Urothelium cell line (cell line): Measurements from ENCODE around the gene COX8C.
"Not testable (repeated sequence)": the region's sequence is repeated elsewhere in the genome, so short reads cannot be mapped to it uniquely, and the experiment has no call there.

Experiments
- DNase-seq: peaks from one replicate; pipeline ENCODE4 v3.0.0; 2011; ENCODE audit warnings: low spot score, mixed read lengths
- FAIRE-seq: peaks from 2 replicates; lab custom pipeline; 2011; peaks lifted over from hg19 to GRCh38; lab: Jason Lieb, UNC

Gene COX8C

DNA sequence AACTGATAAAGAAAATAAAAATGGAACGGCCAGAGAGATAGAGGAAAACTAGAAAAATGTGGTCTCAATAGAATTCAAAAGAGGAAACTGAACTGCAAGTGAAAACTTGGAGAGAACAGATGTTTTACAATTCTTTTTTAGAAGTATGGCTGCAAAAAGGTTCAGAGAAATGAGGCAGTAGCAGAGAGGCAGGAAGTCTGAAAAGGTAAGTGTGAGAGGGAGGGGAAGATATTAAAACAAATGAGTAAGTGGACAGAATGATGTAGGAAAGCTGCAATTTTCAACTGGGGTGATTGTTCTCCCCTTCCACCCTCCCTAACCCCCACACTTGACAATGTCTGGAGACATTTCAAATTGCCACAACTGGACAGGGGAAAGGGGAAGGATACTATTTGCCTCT lies 27.0 kb upstream of the COX8C start:
- FAIRE-seq (no peak), DNase-seq (no peak)

DNA sequence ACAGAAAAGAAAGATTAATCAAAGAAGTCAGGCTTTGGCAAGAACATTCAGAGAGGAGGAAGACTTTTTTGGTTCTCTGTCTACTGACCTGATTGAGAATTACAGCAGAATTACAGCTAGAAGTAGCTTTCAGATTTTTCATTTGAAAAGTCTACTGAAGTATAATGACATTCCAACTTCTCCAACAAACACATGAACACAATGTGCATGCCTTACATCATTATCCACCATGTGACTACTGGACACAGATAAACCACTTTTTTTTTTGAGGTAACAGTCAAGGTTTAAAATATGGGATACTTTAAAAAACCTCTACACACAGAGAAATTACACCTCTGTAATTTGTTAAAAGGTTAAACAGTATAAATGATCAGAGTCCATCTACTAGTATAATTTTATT lies 26.5 kb upstream of the COX8C start:
- no peak for FAIRE-seq
- no peak for DNase-seq

- no peak for FAIRE-seq
- no peak for DNase-seq
Observed at GRCh38 chr14:93322929-93323599, 23.9 kb upstream of the COX8C start.

DNA sequence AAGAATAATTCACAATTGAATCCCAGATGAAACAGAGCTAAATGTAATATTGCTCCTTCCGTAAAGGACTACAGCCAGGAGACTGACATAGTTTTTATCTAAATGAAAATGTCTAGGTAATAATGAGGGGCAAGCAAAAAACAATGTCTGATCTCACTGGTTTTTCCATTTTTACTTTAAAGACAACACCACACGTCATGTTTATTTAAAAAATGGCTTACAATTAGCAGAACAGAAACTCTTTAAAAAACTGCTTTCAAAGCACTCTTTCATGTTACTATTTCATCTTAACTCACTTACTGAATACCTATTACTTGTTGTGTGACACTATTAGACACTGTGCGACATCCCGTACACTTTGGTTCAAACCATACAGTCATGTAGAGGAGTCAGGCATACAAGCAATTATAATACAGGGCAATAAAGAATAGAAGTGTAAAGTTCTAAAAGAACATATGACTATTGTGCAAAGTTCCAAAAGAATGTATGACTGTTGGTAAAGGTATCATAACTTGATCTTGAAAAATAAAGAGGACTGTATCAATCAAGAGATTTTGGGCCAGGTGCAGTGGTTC lies 23.3 kb upstream of the COX8C start:
- no peak for DNase-seq
- FAIRE-seq: no peak

- FAIRE-seq: no peak
- DNase-seq: no peak
Observed at GRCh38 chr14:93326196-93326595, 20.8 kb upstream of the COX8C start.

- FAIRE-seq: no peak
- DNase-seq: no peak
Observed at GRCh38 chr14:93328546-93328945, 18.4 kb upstream of the COX8C start.

DNA sequence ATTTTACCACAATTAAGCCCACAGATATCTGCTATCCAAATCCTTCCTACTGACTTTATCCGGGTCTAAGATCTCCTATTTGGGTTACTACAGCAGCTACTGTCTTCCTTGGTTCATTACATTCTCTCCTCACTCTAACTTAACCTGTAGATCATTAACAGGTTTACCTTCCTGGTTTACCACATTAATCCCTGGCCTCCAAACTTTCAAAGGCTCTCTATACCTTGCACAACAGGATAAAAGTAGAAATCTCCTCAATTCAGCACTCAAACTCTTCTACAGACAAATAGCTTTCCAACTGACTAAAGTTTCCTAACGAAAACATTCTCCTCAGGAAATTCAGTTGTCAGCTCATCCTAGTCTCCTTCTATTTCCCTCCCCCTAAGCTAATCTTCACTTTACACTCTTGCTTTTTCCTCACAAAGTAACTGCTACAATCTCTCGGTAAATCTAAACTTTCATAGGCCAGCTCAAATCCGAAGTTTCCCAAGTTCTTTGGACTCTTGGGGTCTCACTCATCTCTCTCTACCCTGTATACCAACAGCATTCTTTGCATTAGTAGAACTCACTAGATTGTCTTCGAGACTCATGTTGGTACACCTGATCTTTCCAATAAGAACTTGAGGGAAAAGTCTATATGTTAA lies 16.9 kb upstream of the COX8C start:
- FAIRE-seq: no peak
- DNase-seq: no peak

GRCh38 chr14:93330609-93331000 lies 16.4 kb upstream of the COX8C start:
- FAIRE-seq (no peak), DNase-seq (no peak)

- FAIRE-seq (no peak), DNase-seq (no peak)
Observed at GRCh38 chr14:93331002-93331727, 15.8 kb upstream of the COX8C start.

GRCh38 chr14:93331728-93332396 lies 15.1 kb upstream of the COX8C start:
- FAIRE-seq (no peak), DNase-seq (no peak)

DNA sequence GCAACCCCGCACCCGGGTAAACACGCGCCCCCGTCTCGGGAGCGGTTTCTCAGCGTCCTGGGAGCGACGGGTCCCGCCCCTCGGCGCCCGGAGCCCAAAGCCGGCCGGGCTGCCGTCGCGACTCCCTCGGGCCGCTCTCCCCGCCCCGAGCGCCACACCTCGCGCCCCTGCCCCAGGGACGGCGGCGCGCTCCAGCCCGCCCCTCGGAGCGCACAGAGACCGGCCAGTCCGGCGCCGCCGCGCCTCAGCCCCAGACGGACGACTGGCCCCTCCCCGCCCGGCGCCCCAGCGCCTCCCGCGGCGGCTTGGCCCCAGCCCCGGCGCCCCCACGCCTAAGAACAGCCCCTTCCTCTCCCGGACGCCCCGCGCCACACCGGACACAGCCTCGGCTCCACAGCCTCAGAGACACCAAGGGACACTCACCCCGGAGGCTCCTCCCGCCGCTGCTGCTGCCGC lies 14.6 kb upstream of the COX8C start:
- no peak for FAIRE-seq
- peak; percentile 53 for DNase-seq

GRCh38 chr14:93332853-93333630 lies 13.9 kb upstream of the COX8C start, which contains the start of gene BTBD7:
BTBD7 (minus strand) TSS chr14:93333036; CDS start chr14:93296051, 36,985 bp downstream.
- FAIRE-seq: no peak

DNA sequence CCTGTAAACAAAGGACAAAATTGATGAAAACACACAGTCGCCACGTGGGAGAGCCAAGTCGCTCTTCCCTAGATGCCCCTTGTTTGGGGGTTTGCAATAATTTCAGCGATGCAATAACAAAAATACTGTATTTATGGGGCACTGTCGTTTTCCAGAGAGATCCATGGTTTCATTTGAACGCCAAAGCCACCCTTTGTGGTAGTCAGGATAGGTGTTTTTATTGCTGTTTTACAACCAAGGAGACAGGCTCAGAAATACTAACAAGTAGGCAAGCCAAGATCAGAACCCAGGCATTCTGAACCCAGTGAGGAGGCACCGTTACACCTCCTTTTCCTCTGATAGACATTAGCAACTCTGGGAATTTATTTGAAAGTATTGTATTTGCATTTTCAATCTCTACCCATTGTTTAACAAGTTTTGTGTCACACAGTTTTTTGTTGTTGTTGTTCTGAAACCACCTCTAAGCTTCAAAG lies 13.3 kb upstream of the COX8C start:
- no peak for DNase-seq
- no peak for FAIRE-seq

More at GRCh38 chr14:93332853-93333630, 13.9 kb upstream of the COX8C start, which contains the start of gene BTBD7:
- peak; percentile 94 for DNase-seq

DNA sequence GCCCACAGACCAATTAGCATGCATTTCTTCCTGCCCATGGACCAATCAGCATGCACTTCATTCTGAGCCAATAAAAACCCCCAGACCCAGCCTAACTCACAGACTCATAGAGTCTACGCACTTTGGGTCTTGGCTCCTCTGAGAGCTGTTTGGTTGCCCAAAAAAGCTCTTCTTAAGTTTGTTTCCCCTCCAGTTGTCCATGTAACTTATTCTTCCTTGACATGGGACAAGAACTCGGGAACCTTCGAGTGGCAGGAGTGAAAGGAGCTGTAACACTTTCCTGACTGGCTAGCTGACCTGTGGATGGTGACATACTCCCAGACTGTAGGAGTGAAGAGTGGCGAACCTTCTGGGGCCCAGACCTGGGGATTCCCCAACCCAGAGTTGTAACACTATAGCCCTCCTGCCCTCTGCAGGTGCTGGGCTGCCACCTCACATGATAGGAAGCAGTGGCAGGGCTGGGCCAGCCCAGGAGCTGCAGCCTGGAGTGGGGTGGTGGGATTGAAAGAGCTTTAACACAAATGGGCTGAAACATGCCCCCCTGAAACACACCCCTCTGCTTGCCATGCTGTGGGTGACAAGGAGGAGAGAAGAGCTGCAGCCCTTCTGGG lies 9.7 kb upstream of the COX8C start:
- FAIRE-seq: no peak
- DNase-seq: no peak

DNA sequence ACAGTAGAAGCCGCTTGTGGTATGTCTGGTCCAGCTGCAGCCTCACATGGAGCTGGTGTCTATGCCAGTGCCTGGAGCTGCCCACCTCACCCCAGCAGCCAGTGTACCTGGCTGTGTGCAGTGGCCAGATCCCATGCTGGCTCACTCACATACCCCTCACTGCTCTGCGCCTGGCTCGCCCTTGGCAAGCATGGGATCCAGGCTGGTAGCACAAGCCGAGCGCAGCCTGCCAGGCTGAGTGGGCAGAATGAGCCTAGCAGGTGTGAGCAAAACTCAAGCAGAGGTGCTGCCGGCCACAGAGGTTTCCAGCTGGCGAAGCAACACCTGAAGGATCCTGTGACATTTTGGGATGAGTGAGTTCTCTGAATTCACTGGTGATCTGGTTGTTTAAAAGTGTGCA lies 9.1 kb upstream of the COX8C start:
- DNase-seq: no peak
- no peak for FAIRE-seq

DNA sequence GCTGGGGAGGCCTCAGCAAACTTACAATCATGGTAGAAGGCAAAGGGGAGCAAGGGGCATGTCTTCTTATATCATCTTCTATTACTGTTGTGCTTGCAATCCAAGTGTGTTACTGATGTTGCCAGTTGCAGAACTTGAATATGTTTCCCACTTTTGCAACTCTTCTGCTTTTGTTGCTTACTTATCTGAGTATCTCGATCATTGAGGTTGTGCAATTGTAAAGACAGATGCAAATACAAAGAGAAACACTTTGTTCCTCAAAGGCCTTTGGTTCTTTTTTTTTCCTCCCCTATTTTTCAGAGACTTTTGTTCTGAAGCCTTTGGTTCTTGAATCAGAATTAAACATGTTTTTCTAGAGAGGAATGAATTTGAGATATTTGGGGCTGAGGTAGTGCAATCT lies 3.7 kb upstream of the COX8C start:
- no peak for FAIRE-seq
- no peak for DNase-seq

DNA sequence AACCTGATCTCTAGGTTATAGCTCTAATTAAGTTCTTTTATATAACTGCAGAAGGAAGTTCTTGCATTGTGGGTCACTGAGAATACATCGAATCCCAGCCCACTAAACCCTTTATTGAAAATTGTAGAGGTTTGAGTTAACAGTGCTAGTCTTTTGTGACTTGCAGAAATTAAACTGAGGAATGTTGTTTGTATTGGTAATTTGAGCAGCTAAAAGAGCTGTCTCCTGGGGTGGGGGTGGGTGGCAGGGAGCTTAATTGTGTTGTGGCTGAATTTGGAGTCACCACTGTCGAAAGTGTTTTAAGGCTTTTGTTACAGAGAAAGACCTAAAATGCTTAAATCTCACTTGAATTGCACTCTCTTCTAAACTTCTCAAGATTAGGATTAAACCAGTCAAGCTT lies 3.2 kb upstream of the COX8C start:
- no peak for DNase-seq
- no peak for FAIRE-seq

- DNase-seq (no peak), FAIRE-seq (no peak)
Observed at GRCh38 chr14:93347850-93348249, 868 bp downstream of the COX8C start.

- FAIRE-seq (no peak), DNase-seq (no peak)
Observed at GRCh38 chr14:93348292-93348691, 1.3 kb downstream of the COX8C start.

DNA sequence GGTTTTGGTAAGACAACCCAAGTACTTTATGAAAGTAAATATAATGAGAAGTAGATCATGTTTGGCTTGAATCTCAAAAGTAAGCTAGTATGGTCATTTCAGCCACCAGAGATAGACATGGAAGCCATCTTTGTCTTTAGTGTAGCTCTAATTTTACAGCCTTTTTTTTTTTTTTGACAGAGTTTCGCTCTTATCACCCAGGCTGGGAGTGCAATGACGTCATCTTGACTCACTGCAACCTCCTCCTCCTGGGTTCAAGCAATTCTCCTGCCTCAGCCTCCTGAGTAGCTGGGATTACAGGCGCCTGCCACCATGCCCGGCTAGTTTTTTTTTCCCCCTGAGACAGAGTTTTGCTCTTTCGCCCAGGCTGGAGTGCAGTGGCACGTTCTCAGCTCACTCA lies 7.9 kb downstream of the COX8C start:
- FAIRE-seq, DNase-seq: not testable (repeated sequence)
